ENCODE results near the gene OSTM1.
"Not testable (repeated sequence)": the region's sequence is repeated elsewhere in the genome, so short reads cannot be mapped to it uniquely, and the experiment has no call there.

OSTM1 gene

DNA sequence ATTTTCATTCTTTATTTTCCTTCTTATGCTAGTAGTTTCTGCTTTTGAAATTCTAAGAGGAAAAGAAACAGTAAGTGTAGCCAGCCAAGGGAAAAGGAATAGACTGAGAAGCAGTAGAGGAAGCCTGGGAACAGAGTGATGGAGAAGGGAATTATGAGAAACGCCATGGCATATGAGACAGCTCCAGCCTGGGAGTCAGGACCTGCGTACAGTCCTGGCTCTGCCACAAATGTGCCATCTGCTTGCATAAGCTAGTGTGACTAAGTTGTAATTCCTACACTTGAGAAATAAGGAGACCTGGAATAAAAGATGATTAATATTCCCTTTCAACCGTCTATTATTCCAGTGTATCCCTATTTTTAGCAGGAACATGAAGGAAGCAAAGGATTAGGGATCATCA lies 47.5 kb downstream of the OSTM1 start:
- no peak overlapping the region for H3K56ac ChIP-seq (ENCODE audit: low read length)
- no peaks in the 10 kb centered on the region for H3K27me3 ChIP-seq (ENCODE audit: insufficient read depth, low read length, poor library complexity)
- no peaks in the 10 kb centered on the region for H3K79me2 ChIP-seq (ENCODE audit: control insufficient read depth, insufficient read depth, low read length)
- no peak overlapping the region for H2BK15ac ChIP-seq (replicated peaks; ENCODE audit: low read depth)
- WGBS (ENCODE audit: extremely low coverage, insufficient coverage, low lambda C conversion rate), result no CpG with 5 or more reads among the region's 3 CpGs
- no peak overlapping the region for H3K4me3 ChIP-seq (ENCODE audit: low read length)
- H3K36me3 ChIP-seq (ENCODE audit: control insufficient read depth, insufficient read depth, low read length), result no peaks in the 10 kb centered on the region
- no peak overlapping the region for H3K27ac ChIP-seq (ENCODE audit: low read depth, low read length)
- H3K4me2 ChIP-seq (ENCODE audit: low read length), result no peak overlapping the region
- no peak overlapping the region for H3K9ac ChIP-seq (ENCODE audit: low read length)
- H3K4ac ChIP-seq (ENCODE audit: low read depth, low read length), result no peak overlapping the region
- H3K18ac ChIP-seq (ENCODE audit: low read length), result no peak overlapping the region
- no peak overlapping the region for H2BK5ac ChIP-seq (ENCODE audit: low read length)
- H3K4me1 ChIP-seq (ENCODE audit: control insufficient read depth, low read depth, low read length), result no peaks in the 10 kb centered on the region
- no peak overlapping the region for H4K5ac ChIP-seq (ENCODE audit: low read length)
- no peak overlapping the region for H2BK120ac ChIP-seq (ENCODE audit: low read depth, low read length)
- no peak overlapping the region for H2AK5ac ChIP-seq (ENCODE audit: low read length)
- H3K79me1 ChIP-seq (ENCODE audit: low read length), result no peaks in the 10 kb centered on the region
- no peak for DNase-seq
- no peak overlapping the region for H4K8ac ChIP-seq (ENCODE audit: low read depth, low read length)
- H3K23ac ChIP-seq (ENCODE audit: low read length), result no peak overlapping the region

DNA sequence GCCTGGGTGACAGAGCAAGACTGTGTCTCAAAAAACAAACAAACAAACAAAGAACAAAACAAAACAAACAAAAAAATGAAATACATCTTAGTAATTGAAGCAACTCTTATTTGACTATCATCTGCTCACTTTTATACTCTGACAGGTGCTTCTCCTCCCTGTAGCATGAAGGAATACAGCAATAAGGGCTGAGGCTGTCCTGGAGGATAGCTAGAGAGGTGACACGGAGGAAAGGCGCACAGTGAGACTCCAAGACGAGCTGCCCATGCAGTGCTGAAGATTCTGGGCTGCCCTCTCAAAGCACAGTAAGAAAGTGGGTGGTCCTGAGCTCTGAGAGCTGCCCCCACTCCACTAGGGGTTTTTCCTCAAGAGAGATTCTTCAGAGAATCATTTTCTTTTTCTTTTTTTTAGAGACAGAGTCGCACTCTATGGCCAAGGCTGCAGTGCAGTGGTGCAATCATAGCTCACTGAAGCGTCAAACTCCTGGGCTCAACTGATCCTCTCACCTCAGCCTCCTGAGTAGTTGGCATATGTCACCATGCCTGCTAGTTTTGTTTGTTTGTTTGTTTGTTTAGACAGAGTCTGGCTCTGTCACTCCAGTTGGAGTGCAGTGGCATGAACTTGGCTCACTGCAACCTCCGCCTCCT lies 50.0 kb downstream of the OSTM1 start:
- no peak overlapping the region for H2BK5ac ChIP-seq (ENCODE audit: low read length)
- no peaks in the 10 kb centered on the region for H3K36me3 ChIP-seq (ENCODE audit: control insufficient read depth, insufficient read depth, low read length)
- H2BK120ac ChIP-seq (ENCODE audit: low read depth, low read length), result no peak overlapping the region
- H4K8ac ChIP-seq (ENCODE audit: low read depth, low read length), result no peak overlapping the region
- H3K9ac ChIP-seq (ENCODE audit: low read length), result no peak overlapping the region
- H3K79me2 ChIP-seq (ENCODE audit: control insufficient read depth, insufficient read depth, low read length), result no peaks in the 10 kb centered on the region
- DNase-seq, result no peak
- no CpG with 5 or more reads among the region's 6 CpGs for WGBS (ENCODE audit: extremely low coverage, insufficient coverage, low lambda C conversion rate)
- no peak overlapping the region for H3K4ac ChIP-seq (ENCODE audit: low read depth, low read length)
- H4K5ac ChIP-seq (ENCODE audit: low read length), result no peak overlapping the region
- no peak overlapping the region for H3K27ac ChIP-seq (ENCODE audit: low read depth, low read length)
- H2BK15ac ChIP-seq (replicated peaks; ENCODE audit: low read depth), result no peak overlapping the region
- no peak overlapping the region for H3K23ac ChIP-seq (ENCODE audit: low read length)
- no peak overlapping the region for H3K18ac ChIP-seq (ENCODE audit: low read length)
- H3K79me1 ChIP-seq (ENCODE audit: low read length), result no peaks in the 10 kb centered on the region
- H3K4me2 ChIP-seq (ENCODE audit: low read length), result no peak overlapping the region
- no peaks in the 10 kb centered on the region for H3K27me3 ChIP-seq (ENCODE audit: insufficient read depth, low read length, poor library complexity)
- no peak overlapping the region for H2AK5ac ChIP-seq (ENCODE audit: low read length)
- H3K56ac ChIP-seq (ENCODE audit: low read length), result no peak overlapping the region
- H3K4me3 ChIP-seq (ENCODE audit: low read length), result no peak overlapping the region
- no peaks in the 10 kb centered on the region for H3K4me1 ChIP-seq (ENCODE audit: control insufficient read depth, low read depth, low read length)

DNA sequence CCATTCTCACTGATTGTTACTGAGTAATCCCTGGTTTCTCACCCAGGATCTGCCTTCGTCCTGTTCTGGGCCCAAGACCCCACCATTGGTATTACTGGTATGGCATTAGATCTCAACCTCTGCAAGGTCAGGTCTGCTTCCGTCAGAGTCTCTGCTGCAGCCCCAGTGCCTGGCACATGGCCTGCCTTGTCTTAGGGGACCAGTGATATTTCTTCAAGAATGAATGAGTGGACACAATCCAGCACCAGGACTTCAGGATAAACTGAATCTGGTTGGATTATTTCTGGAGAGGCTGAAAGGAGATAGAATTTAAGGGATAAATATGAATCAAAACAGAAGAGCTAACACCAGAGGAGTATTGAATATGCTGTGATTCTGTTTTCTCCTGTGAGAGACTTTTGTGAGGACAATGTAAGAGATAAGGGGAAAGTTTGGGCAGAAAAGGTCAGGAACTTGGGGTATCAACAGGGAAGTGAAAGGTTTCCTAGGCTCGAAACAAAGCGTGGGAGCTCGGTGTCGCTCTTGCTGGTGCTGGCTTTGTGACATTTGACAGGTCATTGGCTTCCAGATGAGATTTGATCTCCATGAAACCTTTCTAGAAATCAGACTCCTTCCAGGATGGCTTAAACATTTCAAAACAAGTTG lies 53.9 kb downstream of the OSTM1 start:
- H2BK5ac ChIP-seq (ENCODE audit: low read length), result no peak overlapping the region
- no peak overlapping the region for H2AK5ac ChIP-seq (ENCODE audit: low read length)
- H3K9ac ChIP-seq (ENCODE audit: low read length), result no peak overlapping the region
- H4K5ac ChIP-seq (ENCODE audit: low read length), result no peak overlapping the region
- no peaks in the 10 kb centered on the region for H3K36me3 ChIP-seq (ENCODE audit: control insufficient read depth, insufficient read depth, low read length)
- no peak overlapping the region for H3K27ac ChIP-seq (ENCODE audit: low read depth, low read length)
- H3K79me1 ChIP-seq (ENCODE audit: low read length), result no peaks in the 10 kb centered on the region
- H3K4me1 ChIP-seq (ENCODE audit: control insufficient read depth, low read depth, low read length), result no peaks in the 10 kb centered on the region
- no peak overlapping the region for H3K23ac ChIP-seq (ENCODE audit: low read length)
- no peak overlapping the region for H4K8ac ChIP-seq (ENCODE audit: low read depth, low read length)
- DNase-seq, result no peak
- no peaks in the 10 kb centered on the region for H3K79me2 ChIP-seq (ENCODE audit: control insufficient read depth, insufficient read depth, low read length)
- H3K18ac ChIP-seq (ENCODE audit: low read length), result no peak overlapping the region
- H3K4me2 ChIP-seq (ENCODE audit: low read length), result no peak overlapping the region
- H3K27me3 ChIP-seq (ENCODE audit: insufficient read depth, low read length, poor library complexity), result no peaks in the 10 kb centered on the region
- H2BK15ac ChIP-seq (replicated peaks; ENCODE audit: low read depth), result no peak overlapping the region
- no peak overlapping the region for H3K4ac ChIP-seq (ENCODE audit: low read depth, low read length)
- H3K4me3 ChIP-seq (ENCODE audit: low read length), result no peak overlapping the region
- WGBS (ENCODE audit: extremely low coverage, insufficient coverage, low lambda C conversion rate), result no CpG with 5 or more reads among the region's 6 CpGs
- no peak overlapping the region for H3K56ac ChIP-seq (ENCODE audit: low read length)
- H2BK120ac ChIP-seq (ENCODE audit: low read depth, low read length), result no peak overlapping the region

DNA sequence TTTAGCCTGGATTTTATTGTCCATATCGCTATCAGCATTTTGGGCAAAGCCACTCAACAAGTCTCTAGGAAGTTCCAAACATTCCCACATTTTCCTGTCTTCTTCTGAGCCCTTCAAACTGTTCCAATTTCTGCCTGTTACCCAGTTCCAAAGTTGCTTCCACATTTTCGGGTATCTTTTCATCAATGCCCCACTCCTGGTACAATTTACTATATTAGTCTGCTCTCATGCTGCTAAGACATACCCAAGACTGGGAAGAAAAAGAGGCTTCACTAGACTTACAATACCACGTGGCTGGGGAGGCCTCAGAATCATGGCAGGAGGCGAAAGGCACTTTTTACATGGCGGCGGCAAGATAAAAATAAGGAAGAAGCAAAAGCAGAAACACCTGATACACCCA lies 58.3 kb downstream of the OSTM1 start:
- whole genome bisulfite sequencing (ENCODE audit: extremely low coverage, insufficient coverage, low lambda C conversion rate), result no CpG with 5 or more reads among the region's 6 CpGs
- not testable (repeated sequence) for H4K8ac ChIP-seq (ENCODE audit: low read depth, low read length); H3K56ac ChIP-seq (ENCODE audit: low read length); H3K4me3 ChIP-seq (ENCODE audit: low read length); H2BK15ac ChIP-seq (replicated peaks; ENCODE audit: low read depth); H3K4me1 ChIP-seq (ENCODE audit: control insufficient read depth, low read depth, low read length); H3K9ac ChIP-seq (ENCODE audit: low read length); H3K23ac ChIP-seq (ENCODE audit: low read length); H4K5ac ChIP-seq (ENCODE audit: low read length); H3K27me3 ChIP-seq (ENCODE audit: insufficient read depth, low read length, poor library complexity); H3K36me3 ChIP-seq (ENCODE audit: control insufficient read depth, insufficient read depth, low read length); H3K18ac ChIP-seq (ENCODE audit: low read length); H2BK5ac ChIP-seq (ENCODE audit: low read length); H3K79me2 ChIP-seq (ENCODE audit: control insufficient read depth, insufficient read depth, low read length); H3K79me1 ChIP-seq (ENCODE audit: low read length); H2BK120ac ChIP-seq (ENCODE audit: low read depth, low read length); DNase-seq; H2AK5ac ChIP-seq (ENCODE audit: low read length); H3K27ac ChIP-seq (ENCODE audit: low read depth, low read length); H3K4me2 ChIP-seq (ENCODE audit: low read length); H3K4ac ChIP-seq (ENCODE audit: low read depth, low read length)

DNA sequence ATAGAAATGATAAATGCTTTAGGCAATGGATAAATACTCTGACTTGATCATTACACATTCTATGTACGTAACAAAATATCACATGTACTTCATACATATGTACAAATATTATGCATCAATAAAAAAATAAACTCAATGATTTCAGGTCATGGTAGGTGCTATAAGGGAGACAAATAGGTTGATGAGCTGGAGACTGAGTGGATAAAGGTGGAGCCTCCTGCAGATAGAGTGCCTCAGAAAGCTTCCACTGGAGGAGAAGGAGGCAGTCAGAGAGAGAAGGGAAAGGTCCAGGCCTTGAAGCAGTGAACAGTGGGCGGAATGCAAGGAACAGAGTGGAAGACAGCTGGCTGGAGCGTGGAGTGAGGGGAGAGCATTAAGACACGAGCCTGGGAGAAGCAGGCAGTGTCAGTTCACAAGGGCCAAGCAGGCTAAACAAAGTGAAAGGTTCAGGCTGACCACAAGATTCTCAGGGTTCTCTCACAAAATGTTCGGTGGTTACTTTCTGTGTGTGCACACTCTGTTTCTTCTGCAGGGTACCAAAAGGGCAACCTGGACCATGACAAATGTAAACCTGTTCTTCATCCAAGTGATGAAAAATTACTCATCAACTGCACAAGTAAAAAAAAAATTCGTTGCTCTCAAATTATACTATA lies 60.6 kb downstream of the OSTM1 start:
- no CpG with 5 or more reads among the region's 6 CpGs for WGBS (ENCODE audit: extremely low coverage, insufficient coverage, low lambda C conversion rate)
- H3K27ac ChIP-seq (ENCODE audit: low read depth, low read length), result no peak overlapping the region
- H3K23ac ChIP-seq (ENCODE audit: low read length), result no peak overlapping the region
- H3K18ac ChIP-seq (ENCODE audit: low read length), result no peak overlapping the region
- no peaks in the 10 kb centered on the region for H3K36me3 ChIP-seq (ENCODE audit: control insufficient read depth, insufficient read depth, low read length)
- no peaks in the 10 kb centered on the region for H3K4me1 ChIP-seq (ENCODE audit: control insufficient read depth, low read depth, low read length)
- no peak overlapping the region for H2BK120ac ChIP-seq (ENCODE audit: low read depth, low read length)
- H3K4ac ChIP-seq (ENCODE audit: low read depth, low read length), result no peak overlapping the region
- no peak overlapping the region for H3K9ac ChIP-seq (ENCODE audit: low read length)
- H4K5ac ChIP-seq (ENCODE audit: low read length), result no peak overlapping the region
- no peak overlapping the region for H3K4me2 ChIP-seq (ENCODE audit: low read length)
- no peaks in the 10 kb centered on the region for H3K79me1 ChIP-seq (ENCODE audit: low read length)
- H2AK5ac ChIP-seq (ENCODE audit: low read length), result no peak overlapping the region
- H2BK15ac ChIP-seq (replicated peaks; ENCODE audit: low read depth), result no peak overlapping the region
- no peak overlapping the region for H3K4me3 ChIP-seq (ENCODE audit: low read length)
- no peak for DNase-seq
- no peak overlapping the region for H2BK5ac ChIP-seq (ENCODE audit: low read length)
- no peaks in the 10 kb centered on the region for H3K27me3 ChIP-seq (ENCODE audit: insufficient read depth, low read length, poor library complexity)
- H4K8ac ChIP-seq (ENCODE audit: low read depth, low read length), result no peak overlapping the region
- H3K79me2 ChIP-seq (ENCODE audit: control insufficient read depth, insufficient read depth, low read length), result no peaks in the 10 kb centered on the region
- H3K56ac ChIP-seq (ENCODE audit: low read length), result no peak overlapping the region

All from mesendoderm (in vitro differentiated cells).